PC-9 (cell line): ENCODE data around the gene ITFG1. TPM values are rescaled to one million over a fixed set of nuclear protein-coding genes. Genes with fewer than 3 reads are reported as not detected.

Experiments used
- BruUV-seq: library from RNA; stranded (reverse); fragments of 400-500 nt; replicated peaks from 2 replicates; lab custom pipeline; 2021; lab: Mats Ljungman, UMichigan
- CTCF ChIA-PET: fragments of 300-600 bp; sonication (Branson Sonifier 250); formaldehyde crosslinking; loops from one replicate; lab custom pipeline; 2022; ENCODE audit warnings: antibody characterized with exemption; lab: Charles Lee
- POLR2A ChIA-PET: fragments of 300-600 bp; sonication (Branson Sonifier 250); formaldehyde crosslinking; loops from one replicate; lab custom pipeline; 2022; ENCODE audit warnings: antibody characterized with exemption; ENCODE audit not compliant: unreplicated experiment; lab: Charles Lee
- DNase-seq, 2 experiments: peaks; one replicate each; pipeline versions ENCODE4 v3.0.0 to v3.0.0-alpha.2; 2015 to 2022; ENCODE audit warnings: mixed read lengths in 1 of 2
- H2AFZ ChIP-seq: fragments of 200-600 bp; sonication (generic); 2 replicates; pipeline ENCODE4 v1.8.1; 2017; ENCODE audit warnings: antibody characterized with exemption
- H3F3A ChIP-seq: fragments of 200-600 bp; sonication (generic); 2 replicates; pipeline ENCODE4 v1.8.1; 2017; ENCODE audit warnings: antibody characterized with exemption, mild to moderate bottlenecking, low read depth; ENCODE audit not compliant: insufficient read depth
- H3K27ac ChIP-seq: fragments of 200-600 bp; sonication (generic); 2 replicates; pipeline ENCODE4 v1.6.1; 2016; ENCODE audit warnings: mixed run types
- H3K27me3 ChIP-seq: fragments of 200-600 bp; sonication (generic); 2 replicates; pipeline ENCODE4 v1.6.1; 2016; ENCODE audit warnings: low read depth, mixed run types; ENCODE audit not compliant: insufficient read depth
- H3K36me3 ChIP-seq: fragments of 200-600 bp; sonication (generic); 2 replicates; pipeline ENCODE4 v1.6.1; 2016; ENCODE audit warnings: low read depth, mixed run types
- H3K4me1 ChIP-seq: fragments of 200-600 bp; sonication (generic); replicated peaks from 2 replicates; pipeline ENCODE4 v1.6.1; 2016; ENCODE audit warnings: mixed run types; ENCODE audit not compliant: insufficient read depth
- H3K4me2 ChIP-seq: fragments of 200-600 bp; sonication (generic); 2 replicates; pipeline ENCODE4 v1.6.1; 2017; ENCODE audit warnings: mixed run types
- H3K4me3 ChIP-seq: fragments of 200-600 bp; sonication (generic); 2 replicates; pipeline ENCODE4 v1.6.1; 2016; ENCODE audit warnings: mixed run types
- H3K79me2 ChIP-seq: fragments of 200-600 bp; sonication (generic); 2 replicates; pipeline ENCODE4 v1.6.1; 2017; ENCODE audit warnings: low read depth, mixed run types
- H3K9me2 ChIP-seq: fragments of 200-600 bp; sonication (generic); 2 replicates; pipeline ENCODE4 v1.8.1; 2017; ENCODE audit warnings: mild to moderate bottlenecking; ENCODE audit not compliant: insufficient read depth
- H3K9me3 ChIP-seq: fragments of 200-600 bp; sonication (generic); 2 replicates; pipeline ENCODE4 v1.8.1; 2016; ENCODE audit warnings: low read depth; ENCODE audit not compliant: insufficient read depth
- H4K20me1 ChIP-seq: fragments of 200-600 bp; sonication (generic); 2 replicates; pipeline ENCODE4 v1.8.1; 2017; ENCODE audit not compliant: insufficient read depth
- EZH2 ChIP-seq: fragments of 200-600 bp; sonication (generic); IDR thresholded peaks from 2 replicates; pipeline ENCODE4 v1.8.0; 2017; ENCODE audit warnings: antibody characterized with exemption, low read depth
- intact Hi-C: fragments of 100-400 bp; cut with micrococcal nuclease; formaldehyde crosslinking; loops from one replicate; pipeline ENCODE4 v1.10.0; 2022; ENCODE audit not compliant: unreplicated experiment
- total RNA-seq: library from RNA; stranded (reverse); gene quantifications from 2 replicates; pipeline ENCODE4 v1.2.3, GENCODE V29; 2021
- TF ChIP-seq, protein P1 (sequence below): fragments of 200-600 bp; sonication (generic); conservative IDR thresholded peaks from 2 replicates; pipeline ENCODE4 v1.6.1; 2017; ENCODE audit warnings: mixed run types, antibody characterized with exemption, mild to moderate bottlenecking, moderate library complexity

ITFG1 gene
- total RNA-seq, 1 experiment from 2014 or later = 33.0 TPM

DNA sequence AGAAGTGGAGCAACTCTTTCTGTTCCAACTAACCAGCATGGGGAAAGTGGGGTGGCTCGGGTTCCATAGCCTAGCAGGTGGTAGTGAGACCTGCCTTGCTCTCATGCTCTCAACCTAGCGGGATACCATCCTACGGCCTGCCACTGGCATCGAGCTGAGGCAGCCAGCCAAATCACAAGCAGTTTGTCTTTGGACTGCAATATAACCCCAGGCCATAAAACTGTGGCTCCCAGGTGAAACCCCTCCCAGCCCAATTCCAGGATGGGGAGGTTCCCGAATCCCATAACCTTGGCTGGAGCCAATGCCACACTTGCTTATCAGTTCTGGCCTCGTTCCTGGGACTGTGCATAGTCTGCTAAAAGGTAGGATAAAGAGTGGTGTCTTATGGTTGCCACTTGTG lies 161.3 kb downstream of the ITFG1 start:
- H3K4me3 ChIP-seq = no peak overlapping the region
- H3K4me2 ChIP-seq = no peak overlapping the region
- H3K27ac ChIP-seq = no peak overlapping the region
- no TSS peak for BruUV-seq
- H3F3A ChIP-seq = no peaks in the 10 kb centered on the region
- H3K79me2 ChIP-seq = no peaks in the 10 kb centered on the region
- no peak overlapping the region for H2AFZ ChIP-seq
- H3K9me2 ChIP-seq = no peaks in the 10 kb centered on the region
- POLR2A ChIA-PET = no interaction called here
- no peaks in the 10 kb centered on the region for H4K20me1 ChIP-seq
- CTCF ChIA-PET = no interaction called here
- TF ChIP-seq, protein P1, sequence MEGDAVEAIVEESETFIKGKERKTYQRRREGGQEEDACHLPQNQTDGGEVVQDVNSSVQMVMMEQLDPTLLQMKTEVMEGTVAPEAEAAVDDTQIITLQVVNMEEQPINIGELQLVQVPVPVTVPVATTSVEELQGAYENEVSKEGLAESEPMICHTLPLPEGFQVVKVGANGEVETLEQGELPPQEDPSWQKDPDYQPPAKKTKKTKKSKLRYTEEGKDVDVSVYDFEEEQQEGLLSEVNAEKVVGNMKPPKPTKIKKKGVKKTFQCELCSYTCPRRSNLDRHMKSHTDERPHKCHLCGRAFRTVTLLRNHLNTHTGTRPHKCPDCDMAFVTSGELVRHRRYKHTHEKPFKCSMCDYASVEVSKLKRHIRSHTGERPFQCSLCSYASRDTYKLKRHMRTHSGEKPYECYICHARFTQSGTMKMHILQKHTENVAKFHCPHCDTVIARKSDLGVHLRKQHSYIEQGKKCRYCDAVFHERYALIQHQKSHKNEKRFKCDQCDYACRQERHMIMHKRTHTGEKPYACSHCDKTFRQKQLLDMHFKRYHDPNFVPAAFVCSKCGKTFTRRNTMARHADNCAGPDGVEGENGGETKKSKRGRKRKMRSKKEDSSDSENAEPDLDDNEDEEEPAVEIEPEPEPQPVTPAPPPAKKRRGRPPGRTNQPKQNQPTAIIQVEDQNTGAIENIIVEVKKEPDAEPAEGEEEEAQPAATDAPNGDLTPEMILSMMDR = no peak
- H3K27me3 ChIP-seq = no peaks in the 10 kb centered on the region
- H3K9me3 ChIP-seq = no peaks in the 10 kb centered on the region
- no peak for DNase-seq
- intact Hi-C loops = no loop called here
- H3K36me3 ChIP-seq = no peaks in the 10 kb centered on the region
- no peaks in the 10 kb centered on the region for H3K4me1 ChIP-seq

GRCh38 chr16:47284999-47285398 lies 175.9 kb downstream of the ITFG1 start:
- Histone ChIP-seq H3K79me2 (no peaks in the 10 kb centered on the region), H4K20me1 (no peaks in the 10 kb centered on the region), H3K27ac (no peak overlapping the region), H2AFZ (no peak overlapping the region), H3F3A (no peaks in the 10 kb centered on the region), H3K36me3 (peaks cover 8% of the 10 kb centered on the region; the same call in 1 of the 2 replicates), H3K9me2 (0 out of 2 replicates have a peak, but pooled peaks cover 3% of the 10 kb centered on the region), H3K4me1 (no peaks in the 10 kb centered on the region), H3K27me3 (no peaks in the 10 kb centered on the region), H3K9me3 (no peaks in the 10 kb centered on the region; the same call in 1 of the 2 replicates), H3K4me2 (no peak overlapping the region), H3K4me3 (no peak overlapping the region)
- ChIA-PET POLR2A (no interaction called here), CTCF (no interaction called here)
- BruUV-seq = no TSS peak
- intact Hi-C loops = no loop called here
- TF ChIP-seq, protein P1 = no peak
- no peak for TF ChIP-seq EZH2
- DNase-seq = no peak

GRCh38 chr16:47278306-47278970 lies 182.4 kb downstream of the ITFG1 start:
- Histone ChIP-seq H3K9me3 (no peaks in the 10 kb centered on the region), H3K36me3 (no peaks in the 10 kb centered on the region; the same call in 1 of the 2 replicates), H3K4me2 (no peak overlapping the region), H3K9me2 (0 out of 2 replicates have a peak, but pooled peaks cover 3% of the 10 kb centered on the region), H4K20me1 (no peaks in the 10 kb centered on the region), H3K4me1 (no peaks in the 10 kb centered on the region), H3K4me3 (no peak overlapping the region), H3K27ac (no peak overlapping the region), H3K27me3 (no peaks in the 10 kb centered on the region), H3K79me2 (no peaks in the 10 kb centered on the region), H2AFZ (no peak overlapping the region), H3F3A (no peaks in the 10 kb centered on the region)
- intact Hi-C loops = no loop called here
- ChIA-PET POLR2A (interaction anchor here (0.7 kb wide), 1 partner anchor 14 kb away, joined by 11 read pairs; no protein-coding TSS in a partner anchor), CTCF (no interaction called here)
- TF ChIP-seq, protein P1 = no peak
- TF ChIP-seq EZH2 = no peak
- no peak for DNase-seq
- BruUV-seq = no TSS peak
